ENCODE measurements around the gene HOXA13.

HOXA13 gene

GRCh38 chr7:27184337-27185012, 15.4 kb downstream of the HOXA13 start:
- in situ Hi-C loops (cut with MboI; ENCODE audit: low sequenced_read_pairs, unreplicated experiment), result no loop called here

GRCh38 chr7:27183682-27184336, 16.1 kb downstream of the HOXA13 start:
- in situ Hi-C loops (cut with MboI; ENCODE audit: low sequenced_read_pairs, unreplicated experiment), result no loop called here
- no peak for TF ChIP-seq CTCF (IDR thresholded peaks at IDR 0.05; ENCODE audit: borderline replicate concordance, control extremely low read depth, extremely low read depth, insufficient read depth, missing control alignments)
- DNase-seq (ENCODE audit: low spot score), result no peak

More at GRCh38 chr7:27184337-27185012, 15.4 kb downstream of the HOXA13 start:
- no peak for TF ChIP-seq CTCF (IDR thresholded peaks at IDR 0.05; ENCODE audit: borderline replicate concordance, control extremely low read depth, extremely low read depth, insufficient read depth, missing control alignments)
- DNase-seq (ENCODE audit: low spot score), result no peak

GRCh38 chr7:27182861-27183681, 16.8 kb downstream of the HOXA13 start:
- DNase-seq (ENCODE audit: low spot score), result no peak
- no peak for TF ChIP-seq CTCF (IDR thresholded peaks at IDR 0.05; ENCODE audit: borderline replicate concordance, control extremely low read depth, extremely low read depth, insufficient read depth, missing control alignments)
- in situ Hi-C loops (cut with MboI; ENCODE audit: low sequenced_read_pairs, unreplicated experiment), result no loop called here

GRCh38 chr7:27182285-27182841, 17.5 kb downstream of the HOXA13 start:
- TF ChIP-seq CTCF (IDR thresholded peaks at IDR 0.05; ENCODE audit: borderline replicate concordance, control extremely low read depth, extremely low read depth, insufficient read depth, missing control alignments), result no peak
- in situ Hi-C loops (cut with MboI; ENCODE audit: low sequenced_read_pairs, unreplicated experiment), result no loop called here
- DNase-seq (ENCODE audit: low spot score), result no peak

GRCh38 chr7:27181795-27182275, 18.1 kb downstream of the HOXA13 start:
- in situ Hi-C loops (cut with MboI; ENCODE audit: low sequenced_read_pairs, unreplicated experiment), result no loop called here
- DNase-seq (ENCODE audit: low spot score), result no peak
- no peak for TF ChIP-seq CTCF (IDR thresholded peaks at IDR 0.05; ENCODE audit: borderline replicate concordance, control extremely low read depth, extremely low read depth, insufficient read depth, missing control alignments)
